HUES6 (cell line): ENCODE measurements around the gene ENKUR.
A peak's percentile ranks its signal among the peaks of the same experiment; 100 is the strongest.
"Not testable (repeated sequence)": the region's sequence is repeated elsewhere in the genome, so short reads cannot be mapped to it uniquely, and the experiment has no call there.

Experiments used
- H3K27ac ChIP-seq: 2 replicates; pipeline ENCODE4 v1.7.0; 2013; ENCODE audit warnings: low read depth, mild to moderate bottlenecking, low read length, inconsistent platforms
- H3K27me3 ChIP-seq: 2 replicates; pipeline ENCODE4 v1.6.1; 2013; ENCODE audit warnings: low read length; ENCODE audit not compliant: control insufficient read depth, insufficient read depth
- H3K36me3 ChIP-seq: 2 replicates; pipeline ENCODE4 v1.6.1; 2013; ENCODE audit warnings: low read length; ENCODE audit not compliant: control insufficient read depth, insufficient read depth
- H3K4me1 ChIP-seq: 2 replicates; pipeline ENCODE4 v1.6.1; 2013; ENCODE audit warnings: low read length; ENCODE audit not compliant: control insufficient read depth, insufficient read depth
- H3K4me3 ChIP-seq: 2 replicates; pipeline ENCODE4 v1.5.1; 2013; ENCODE audit warnings: low read depth, low read length
- H3K9ac ChIP-seq: one replicate; pipeline ENCODE4 v1.6.1; 2013; ENCODE audit warnings: mild to moderate bottlenecking, low read length
- H3K9me3 ChIP-seq: 2 replicates; pipeline ENCODE4 v1.6.1; 2013; ENCODE audit warnings: low read depth, low read length; ENCODE audit not compliant: control insufficient read depth, insufficient read depth

ENKUR gene

DNA sequence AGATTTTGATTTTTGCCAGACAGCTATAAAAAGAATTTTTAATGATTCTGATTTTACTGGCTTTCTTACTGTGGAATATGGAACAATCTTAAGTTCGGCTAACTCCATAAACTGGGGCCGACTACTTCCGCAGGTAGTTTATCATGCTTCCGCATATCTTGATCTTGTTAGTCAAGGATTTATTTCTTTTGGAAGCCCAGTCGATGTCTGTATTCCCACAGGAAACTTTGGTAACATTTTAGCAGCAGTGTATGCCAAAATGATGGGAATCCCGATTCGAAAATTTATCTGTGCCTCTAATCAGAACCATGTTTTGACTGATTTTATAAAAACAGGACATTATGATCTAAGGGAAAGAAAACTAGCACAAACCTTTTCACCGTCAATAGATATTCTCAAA is 8.6 kb upstream of the ENKUR start:
- Histone ChIP-seq H3K36me3 (no peaks in the 10 kb centered on the region), H3K4me3 (no peak overlapping the region), H3K9ac (no peak overlapping the region), H3K27me3 (no peaks in the 10 kb centered on the region), H3K4me1 (no peaks in the 10 kb centered on the region), H3K9me3 (no peaks in the 10 kb centered on the region), H3K27ac (no peak overlapping the region)

DNA sequence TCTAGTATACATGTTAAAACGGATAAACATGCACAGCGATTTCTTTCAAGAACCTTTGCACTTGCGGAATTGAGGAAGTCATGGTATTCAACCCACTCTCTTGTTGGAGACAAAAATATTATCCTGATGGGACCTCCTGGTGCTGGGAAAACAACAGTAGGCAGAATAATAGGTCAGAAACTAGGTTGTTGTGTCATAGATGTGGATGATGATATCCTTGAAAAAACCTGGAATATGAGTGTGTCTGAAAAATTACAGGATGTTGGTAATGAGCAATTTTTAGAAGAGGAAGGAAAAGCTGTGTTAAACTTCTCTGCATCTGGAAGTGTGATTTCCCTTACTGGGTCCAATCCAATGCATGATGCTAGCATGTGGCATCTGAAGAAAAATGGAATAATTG is 7.3 kb upstream of the ENKUR start:
- Histone ChIP-seq H3K9me3 (no peaks in the 10 kb centered on the region), H3K4me3 (no peak overlapping the region), H3K27ac (no peak overlapping the region), H3K4me1 (no peaks in the 10 kb centered on the region), H3K27me3 (no peaks in the 10 kb centered on the region), H3K36me3 (no peaks in the 10 kb centered on the region), H3K9ac (no peak overlapping the region)

DNA sequence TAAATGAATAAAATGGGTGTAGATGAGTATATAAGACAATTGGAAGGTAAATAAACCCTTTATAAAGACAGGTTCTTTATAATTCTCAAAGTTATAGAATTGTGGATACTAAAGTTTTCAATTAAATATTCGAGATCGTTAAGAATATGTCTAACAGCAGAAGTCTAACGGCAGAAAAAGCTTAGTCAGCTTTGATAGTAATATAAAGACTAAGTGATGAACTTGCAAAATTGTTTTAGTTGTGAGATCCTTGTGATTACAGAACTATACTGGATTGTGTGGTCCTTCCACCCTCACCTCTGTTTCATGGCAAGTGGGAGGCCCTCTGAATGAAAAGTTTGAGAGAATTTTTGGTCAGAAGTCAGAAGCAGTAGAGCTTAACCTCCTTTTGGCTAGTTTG is 2.7 kb upstream of the ENKUR start:
- Histone ChIP-seq H3K4me1 (0 out of 2 replicates have a peak, but pooled peaks cover 6% of the 10 kb centered on the region), H3K27ac (no peak overlapping the region), H3K9ac (no peak overlapping the region), H3K9me3 (no peaks in the 10 kb centered on the region), H3K27me3 (no peaks in the 10 kb centered on the region), H3K36me3 (no peaks in the 10 kb centered on the region), H3K4me3 (no peak overlapping the region)

DNA sequence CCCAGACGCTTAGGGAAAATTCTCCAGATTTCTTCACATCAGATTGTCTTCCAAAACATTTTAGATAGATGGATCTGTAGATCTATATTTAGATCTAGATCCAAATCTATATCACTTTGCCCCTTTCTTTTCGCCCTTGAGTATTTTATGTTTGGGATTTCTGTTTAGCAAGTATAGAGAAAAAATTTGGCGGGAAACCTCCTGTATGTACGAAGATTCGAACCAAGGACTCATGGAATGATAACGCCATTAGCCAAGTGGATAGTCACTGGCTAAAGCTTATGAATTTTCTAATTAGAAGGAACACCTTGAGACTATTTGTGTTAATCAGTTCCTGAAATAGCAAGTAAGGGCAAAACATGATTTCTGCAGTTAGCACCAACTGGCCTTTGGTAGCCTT is 1.7 kb upstream of the ENKUR start:
- no peak overlapping the region for H3K27ac ChIP-seq
- 0 out of 2 replicates have a peak, but pooled peaks cover 6% of the 10 kb centered on the region for H3K4me1 ChIP-seq
- H3K9ac ChIP-seq = no peak overlapping the region
- no peaks in the 10 kb centered on the region for H3K9me3 ChIP-seq
- H3K36me3 ChIP-seq = no peaks in the 10 kb centered on the region
- H3K27me3 ChIP-seq = no peaks in the 10 kb centered on the region
- H3K4me3 ChIP-seq = peak overlapping the region; percentile 82

DNA sequence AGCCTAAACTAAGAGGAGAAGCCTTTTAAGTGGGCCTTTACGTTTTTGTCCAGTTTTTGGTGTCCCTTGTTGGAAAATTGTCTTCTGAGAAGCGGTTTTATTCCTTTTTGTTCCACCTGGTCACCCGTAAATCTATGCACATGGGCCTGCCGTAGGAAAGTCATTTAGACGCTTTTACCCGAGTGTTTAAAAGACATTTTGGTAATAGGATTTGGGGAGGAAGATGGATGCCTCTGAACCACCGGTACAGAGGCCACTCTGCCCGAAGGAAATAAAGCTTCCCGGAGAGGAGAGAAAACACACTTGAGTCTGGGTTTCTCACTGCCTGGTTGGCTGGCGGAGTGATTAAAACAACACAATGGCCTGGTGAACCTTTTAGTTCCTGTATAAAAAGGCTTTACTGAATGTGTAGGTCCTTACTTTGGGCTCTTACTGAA is 1.2 kb upstream of the ENKUR start:
- Histone ChIP-seq H3K4me3 (peak overlapping the region; percentile 82), H3K27me3 (no peaks in the 10 kb centered on the region), H3K4me1 (0 out of 2 replicates have a peak, but pooled peaks cover 6% of the 10 kb centered on the region), H3K36me3 (no peaks in the 10 kb centered on the region), H3K9me3 (no peaks in the 10 kb centered on the region), H3K9ac (peak overlapping the region; percentile 91), H3K27ac (peak overlapping the region; percentile 45; the same call in 1 of the 2 replicates)

DNA sequence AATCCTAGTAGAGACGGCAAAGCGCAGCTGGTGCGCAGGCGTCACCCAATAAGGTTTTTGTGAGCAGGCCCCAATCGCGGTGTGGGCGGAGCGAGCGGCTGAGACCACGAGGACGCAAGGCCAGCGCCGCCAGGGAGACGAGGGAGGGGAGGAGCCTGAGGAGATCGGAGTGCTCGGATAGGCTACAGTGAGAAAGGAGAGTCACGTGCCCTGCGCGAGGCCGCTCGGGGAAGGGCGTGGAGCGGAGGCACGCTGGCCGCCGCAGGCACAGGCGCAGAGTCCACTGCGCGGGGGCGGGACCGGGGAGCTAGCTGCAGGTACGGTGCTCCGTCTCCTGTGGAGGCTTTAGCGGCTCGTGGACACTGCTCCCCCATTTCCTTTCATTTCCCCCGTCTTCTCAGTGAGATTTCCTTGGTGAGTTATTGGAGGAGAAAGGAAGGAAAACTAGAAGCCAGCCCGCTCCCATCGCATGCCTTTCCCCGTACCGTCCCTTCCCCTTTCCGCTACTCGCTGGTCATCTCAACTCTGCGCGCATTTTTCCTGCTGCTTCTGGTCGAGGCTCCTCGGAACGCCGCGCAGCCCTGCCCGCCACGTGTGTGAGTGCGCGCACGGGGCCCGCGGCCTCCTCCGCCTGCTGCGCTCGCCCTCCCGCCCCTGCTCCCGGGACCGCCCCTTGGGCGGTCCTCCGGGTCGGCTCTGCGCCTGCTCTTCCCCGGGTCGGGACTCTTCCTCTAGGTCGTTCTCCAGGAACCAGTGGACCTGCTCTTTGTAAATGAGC is 607 bp upstream of the ENKUR start, which contains the start of gene THNSL1:
TSS of gene THNSL1 (plus strand) at position 237 of the 778 bp plus-strand sequence. CDS start 6,612 bp downstream, outside the sequence.
- Histone ChIP-seq H3K9ac (peak within 1 kb of the TSS; percentile 91), H3K27me3 (no peaks in the 10 kb centered on the region), H3K36me3 (no peaks in the 10 kb centered on the region), H3K4me3 (peak within 1 kb of the TSS; percentile 82), H3K27ac (peak within 1 kb of the TSS; percentile 45; the same call in 1 of the 2 replicates), H3K9me3 (no peaks in the 10 kb centered on the region), H3K4me1 (0 out of 2 replicates have a peak, but pooled peaks cover 6% of the 10 kb centered on the region)

DNA sequence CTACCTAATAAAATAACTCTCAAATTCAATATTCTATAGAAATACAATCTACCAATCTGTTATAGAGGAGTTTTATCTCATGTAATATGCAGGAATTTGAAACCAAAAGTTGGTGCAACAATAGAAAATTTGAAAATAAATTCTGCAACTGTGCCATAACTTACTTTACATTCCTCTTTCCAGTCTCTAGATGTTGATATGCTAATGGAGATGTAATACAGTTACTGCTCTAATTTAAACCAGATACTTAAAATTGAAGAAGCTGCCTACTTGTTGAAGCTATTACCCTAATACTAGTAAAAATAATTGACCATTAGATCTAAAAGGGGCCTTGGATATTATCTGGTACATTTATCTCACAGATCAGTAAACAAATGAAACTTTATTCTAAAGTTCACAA is 1.4 kb downstream of the ENKUR start:
- no peak overlapping the region for H3K4me3 ChIP-seq
- no peaks in the 10 kb centered on the region for H3K36me3 ChIP-seq
- H3K27me3 ChIP-seq = no peaks in the 10 kb centered on the region
- no peak overlapping the region for H3K9ac ChIP-seq
- H3K9me3 ChIP-seq = no peaks in the 10 kb centered on the region
- 0 out of 2 replicates have a peak, but pooled peaks cover 6% of the 10 kb centered on the region for H3K4me1 ChIP-seq
- no peak overlapping the region for H3K27ac ChIP-seq

DNA sequence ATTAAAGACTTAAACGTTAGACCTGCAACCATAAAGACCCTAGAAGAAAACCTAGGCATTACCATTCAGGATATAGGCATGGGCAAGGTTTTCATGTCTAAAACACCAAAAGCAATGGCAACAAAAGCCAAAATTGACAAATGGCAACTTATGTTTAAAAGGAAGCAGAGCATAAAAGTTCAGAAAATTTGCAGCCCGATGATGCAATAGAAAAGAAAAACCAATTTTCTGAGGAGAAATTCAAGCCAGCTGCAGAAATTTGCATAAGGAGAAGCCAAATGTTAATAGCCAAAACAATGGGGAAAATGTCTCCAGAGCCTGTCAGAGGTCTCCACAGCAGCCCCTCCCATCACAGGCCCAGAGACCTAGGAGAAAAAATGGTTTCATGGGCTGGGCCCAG is 4.4 kb downstream of the ENKUR start:
- not testable (repeated sequence) for H3K27me3 ChIP-seq, H3K27ac ChIP-seq, H3K4me3 ChIP-seq, H3K36me3 ChIP-seq, H3K9ac ChIP-seq, H3K9me3 ChIP-seq, H3K4me1 ChIP-seq

DNA sequence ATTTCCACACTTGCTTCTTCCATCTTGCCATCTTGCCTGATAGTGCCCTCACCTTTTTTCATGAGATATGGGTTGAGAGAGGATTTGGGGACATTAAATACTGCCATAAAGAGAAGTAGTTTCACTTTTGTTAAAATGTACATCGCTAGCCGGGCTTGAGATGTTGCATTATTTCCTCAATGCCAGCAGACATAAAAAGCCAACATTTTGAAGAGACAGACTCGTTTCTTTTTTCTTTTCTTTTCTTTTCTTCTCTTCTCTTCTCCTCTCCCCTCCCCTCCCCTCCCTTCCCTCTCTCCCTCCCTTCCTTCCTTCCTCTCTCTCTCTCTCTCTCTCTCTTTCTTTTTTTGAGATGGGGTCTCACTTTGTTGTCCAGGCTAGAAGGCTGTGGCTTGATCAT is 17.9 kb downstream of the ENKUR start:
- Histone ChIP-seq H3K4me3 (no peak overlapping the region), H3K4me1 (no peaks in the 10 kb centered on the region), H3K36me3 (no peaks in the 10 kb centered on the region), H3K27ac (no peak overlapping the region), H3K27me3 (no peaks in the 10 kb centered on the region), H3K9me3 (no peaks in the 10 kb centered on the region), H3K9ac (no peak overlapping the region)

DNA sequence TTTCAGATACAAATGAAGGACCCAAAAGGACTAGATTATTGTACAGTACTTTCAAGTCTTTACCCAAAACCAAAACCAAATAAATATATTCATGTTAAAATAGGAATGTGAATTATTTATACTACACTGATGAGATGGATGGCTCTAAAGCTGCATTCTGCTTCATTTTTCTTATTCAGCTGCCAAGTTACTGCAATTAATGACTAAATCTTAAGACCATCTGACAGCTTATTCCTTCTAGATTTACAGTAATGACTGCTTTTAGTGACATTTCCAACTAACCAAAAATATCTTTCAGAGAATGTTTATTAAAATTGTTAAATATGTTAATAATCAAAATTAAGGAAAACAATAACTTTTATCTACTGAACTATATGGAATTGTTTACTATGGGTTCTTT is 20.9 kb downstream of the ENKUR start:
- no peaks in the 10 kb centered on the region for H3K36me3 ChIP-seq
- H3K27ac ChIP-seq = no peak overlapping the region
- H3K9me3 ChIP-seq = no peaks in the 10 kb centered on the region
- no peaks in the 10 kb centered on the region for H3K4me1 ChIP-seq
- no peak overlapping the region for H3K9ac ChIP-seq
- no peaks in the 10 kb centered on the region for H3K27me3 ChIP-seq
- H3K4me3 ChIP-seq = no peak overlapping the region

DNA sequence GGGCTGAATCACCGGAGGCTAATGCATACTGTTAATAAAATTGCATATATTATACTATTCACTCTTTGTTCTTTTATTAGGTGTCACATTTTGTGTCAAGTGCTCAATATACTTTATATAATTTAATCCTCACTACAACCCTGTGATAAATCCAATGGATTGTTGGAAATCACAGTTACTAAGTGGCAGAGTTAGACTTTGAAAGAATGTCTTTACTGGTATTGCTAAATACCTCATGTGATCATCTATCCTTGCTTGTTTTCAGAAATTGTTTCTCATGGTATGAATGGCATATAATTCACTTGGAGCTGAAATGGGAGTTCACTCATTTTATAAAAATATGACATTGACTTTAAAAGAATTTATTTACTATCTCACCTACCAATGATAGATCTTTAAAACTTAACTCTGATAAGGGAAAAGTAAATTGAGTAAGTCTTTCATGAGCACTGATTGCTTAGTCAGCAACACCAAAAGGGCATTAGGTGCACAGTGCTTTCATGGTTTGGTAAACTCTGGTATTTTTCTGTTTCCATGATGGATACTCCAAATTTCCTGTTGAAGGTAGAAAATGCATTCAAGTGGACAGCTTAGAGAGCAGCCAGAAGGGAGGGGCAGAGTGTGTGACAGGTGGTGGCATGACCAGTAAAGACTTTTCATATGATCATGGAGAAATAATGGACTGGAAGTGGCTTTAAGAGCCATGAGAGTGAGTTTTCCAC is 22.6 kb downstream of the ENKUR start:
- H3K9ac ChIP-seq = no peak overlapping the region

More for the DNA sequence above, 22.6 kb downstream of the ENKUR start:
- Histone ChIP-seq H3K4me3 (no peak overlapping the region), H3K36me3 (no peaks in the 10 kb centered on the region), H3K27ac (no peak overlapping the region), H3K9me3 (no peaks in the 10 kb centered on the region), H3K27me3 (no peaks in the 10 kb centered on the region), H3K4me1 (no peaks in the 10 kb centered on the region)
